ENCODE results near the gene ADCY5.

DNA sequence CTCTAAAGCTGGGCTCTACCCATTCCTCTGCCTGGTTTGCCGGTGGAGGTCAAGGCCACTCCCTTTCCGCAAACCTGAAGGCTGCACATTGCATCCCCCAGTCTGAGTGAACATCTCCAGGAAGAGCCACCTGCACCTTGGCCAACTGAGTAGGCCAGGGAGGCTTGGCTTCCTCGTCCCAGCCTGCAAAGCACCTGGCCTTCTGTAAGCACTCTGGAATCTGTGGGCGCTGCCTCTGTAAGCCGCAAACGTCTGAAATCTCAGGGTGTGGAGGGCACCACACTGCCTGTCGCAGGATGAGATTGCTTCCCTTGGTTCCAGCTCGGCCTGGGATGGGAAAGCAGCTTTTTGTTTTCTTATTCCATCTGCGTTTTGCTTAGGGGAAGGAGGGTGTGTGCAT is 165.8 kb downstream of the ADCY5 start:
- TF ChIP-seq, protein P1, sequence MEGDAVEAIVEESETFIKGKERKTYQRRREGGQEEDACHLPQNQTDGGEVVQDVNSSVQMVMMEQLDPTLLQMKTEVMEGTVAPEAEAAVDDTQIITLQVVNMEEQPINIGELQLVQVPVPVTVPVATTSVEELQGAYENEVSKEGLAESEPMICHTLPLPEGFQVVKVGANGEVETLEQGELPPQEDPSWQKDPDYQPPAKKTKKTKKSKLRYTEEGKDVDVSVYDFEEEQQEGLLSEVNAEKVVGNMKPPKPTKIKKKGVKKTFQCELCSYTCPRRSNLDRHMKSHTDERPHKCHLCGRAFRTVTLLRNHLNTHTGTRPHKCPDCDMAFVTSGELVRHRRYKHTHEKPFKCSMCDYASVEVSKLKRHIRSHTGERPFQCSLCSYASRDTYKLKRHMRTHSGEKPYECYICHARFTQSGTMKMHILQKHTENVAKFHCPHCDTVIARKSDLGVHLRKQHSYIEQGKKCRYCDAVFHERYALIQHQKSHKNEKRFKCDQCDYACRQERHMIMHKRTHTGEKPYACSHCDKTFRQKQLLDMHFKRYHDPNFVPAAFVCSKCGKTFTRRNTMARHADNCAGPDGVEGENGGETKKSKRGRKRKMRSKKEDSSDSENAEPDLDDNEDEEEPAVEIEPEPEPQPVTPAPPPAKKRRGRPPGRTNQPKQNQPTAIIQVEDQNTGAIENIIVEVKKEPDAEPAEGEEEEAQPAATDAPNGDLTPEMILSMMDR (IDR thresholded peaks at IDR 0.05): no peak
- no peak for TF ChIP-seq POLR2AphosphoS5 (IDR thresholded peaks at IDR 0.05; ENCODE audit: low read depth, low read length)
- TF ChIP-seq, protein P2, sequence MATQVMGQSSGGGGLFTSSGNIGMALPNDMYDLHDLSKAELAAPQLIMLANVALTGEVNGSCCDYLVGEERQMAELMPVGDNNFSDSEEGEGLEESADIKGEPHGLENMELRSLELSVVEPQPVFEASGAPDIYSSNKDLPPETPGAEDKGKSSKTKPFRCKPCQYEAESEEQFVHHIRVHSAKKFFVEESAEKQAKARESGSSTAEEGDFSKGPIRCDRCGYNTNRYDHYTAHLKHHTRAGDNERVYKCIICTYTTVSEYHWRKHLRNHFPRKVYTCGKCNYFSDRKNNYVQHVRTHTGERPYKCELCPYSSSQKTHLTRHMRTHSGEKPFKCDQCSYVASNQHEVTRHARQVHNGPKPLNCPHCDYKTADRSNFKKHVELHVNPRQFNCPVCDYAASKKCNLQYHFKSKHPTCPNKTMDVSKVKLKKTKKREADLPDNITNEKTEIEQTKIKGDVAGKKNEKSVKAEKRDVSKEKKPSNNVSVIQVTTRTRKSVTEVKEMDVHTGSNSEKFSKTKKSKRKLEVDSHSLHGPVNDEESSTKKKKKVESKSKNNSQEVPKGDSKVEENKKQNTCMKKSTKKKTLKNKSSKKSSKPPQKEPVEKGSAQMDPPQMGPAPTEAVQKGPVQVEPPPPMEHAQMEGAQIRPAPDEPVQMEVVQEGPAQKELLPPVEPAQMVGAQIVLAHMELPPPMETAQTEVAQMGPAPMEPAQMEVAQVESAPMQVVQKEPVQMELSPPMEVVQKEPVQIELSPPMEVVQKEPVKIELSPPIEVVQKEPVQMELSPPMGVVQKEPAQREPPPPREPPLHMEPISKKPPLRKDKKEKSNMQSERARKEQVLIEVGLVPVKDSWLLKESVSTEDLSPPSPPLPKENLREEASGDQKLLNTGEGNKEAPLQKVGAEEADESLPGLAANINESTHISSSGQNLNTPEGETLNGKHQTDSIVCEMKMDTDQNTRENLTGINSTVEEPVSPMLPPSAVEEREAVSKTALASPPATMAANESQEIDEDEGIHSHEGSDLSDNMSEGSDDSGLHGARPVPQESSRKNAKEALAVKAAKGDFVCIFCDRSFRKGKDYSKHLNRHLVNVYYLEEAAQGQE (IDR thresholded peaks at IDR 0.05; ENCODE audit: insufficient read depth in 1 of 2, low read depth in 2 of 2, low read length in 1 of 2): no peak
- no peak for TF ChIP-seq TCF7L2 (IDR thresholded peaks at IDR 0.05; ENCODE audit: low read depth, low read length)
- no peak for TF ChIP-seq SIN3A (IDR thresholded peaks at IDR 0.05; ENCODE audit: borderline replicate concordance, insufficient read depth, low read depth, low read length)

Data from Panc1 (cell line).